Measurements from ENCODE around the gene NAALADL2. TPM values are rescaled to one million over a fixed set of nuclear protein-coding genes. Genes with fewer than 3 reads are reported as not detected.

Gene NAALADL2
- polyA plus RNA-seq, 3 donors, result not detected

DNA sequence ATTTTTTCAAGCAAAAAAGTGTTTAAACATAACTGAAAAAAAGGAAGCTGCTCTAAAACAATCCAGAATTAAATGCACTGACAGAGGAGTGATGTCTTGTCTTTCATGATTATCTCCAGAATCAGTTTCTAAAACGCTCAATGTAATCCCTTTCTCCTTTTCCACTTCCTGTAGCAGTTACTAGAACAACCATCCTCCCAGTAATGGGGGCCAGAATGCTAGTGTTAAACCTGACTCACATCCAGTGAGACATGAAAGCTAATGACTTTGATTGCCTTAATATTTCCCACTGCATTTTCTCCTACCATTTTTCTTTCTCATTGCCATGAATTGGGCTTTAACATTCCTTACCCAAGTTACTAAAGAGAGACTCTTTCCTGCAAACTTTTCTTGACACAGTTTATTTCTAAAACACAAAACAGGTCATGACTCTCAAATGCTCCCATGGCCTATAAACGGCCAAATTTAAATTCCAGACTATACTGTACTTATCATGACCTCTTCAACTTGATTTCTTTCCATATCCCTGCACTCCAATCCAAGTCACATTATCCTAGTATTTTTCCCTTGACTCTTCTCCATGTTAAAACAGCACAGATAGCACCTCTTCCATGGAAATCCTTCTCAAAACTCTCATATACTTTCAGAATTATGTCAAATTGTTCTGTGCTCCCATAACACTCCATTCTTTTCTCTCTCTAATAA is 341.4 kb downstream of the NAALADL2 start:
- Histone ChIP-seq H3K9me3 (replicated peaks in 1 of 2; ENCODE audit: control insufficient read depth in 1 of 2, insufficient read depth in 1 of 2, low read length in 2 of 2) (peaks cover 14 to 15% of the 10 kb centered on the region in 2 donors), H2AFZ (ENCODE audit: insufficient read depth, low read depth, low read length, poor library complexity, severe bottlenecking) (no peak overlapping the region), H3K36me3 (replicated peaks in 1 of 2; ENCODE audit: control insufficient read depth in 1 of 2, insufficient read depth in 2 of 2, low read length in 2 of 2) (no peaks in the 10 kb centered on the region), H3K27me3 (ENCODE audit: control insufficient read depth in 2 of 2, insufficient read depth in 2 of 2, low read length in 2 of 2) (no peaks in the 10 kb centered on the region), H3K9ac (ENCODE audit: insufficient read depth, low read length, poor library complexity, severe bottlenecking) (no peak overlapping the region), H3K4me1 (ENCODE audit: control insufficient read depth in 1 of 2, insufficient read depth in 2 of 2, low read length in 2 of 2) (no peaks in the 10 kb centered on the region), H3K4me2 (replicated peaks; ENCODE audit: extremely low read depth, low read length, poor library complexity, severe bottlenecking) (no peak overlapping the region), H4K20me1 (ENCODE audit: insufficient read depth, low read length) (no peaks in the 10 kb centered on the region), H3K27ac (ENCODE audit: low read depth in 1 of 2, low read length in 2 of 2) (no peak overlapping the region), H3K79me2 (ENCODE audit: insufficient read depth, low read length) (no peaks in the 10 kb centered on the region), H3K4me3 (replicated peaks in 1 of 3; ENCODE audit: low read depth in 2 of 3, low read length in 3 of 3) (no peak overlapping the region)
- Mint-ChIP-seq H3K36me3 (no peaks in the 10 kb centered on the region), H3K27me3 (ENCODE audit: low read depth in 3 of 3) (no peaks in the 10 kb centered on the region), H3K4me3 (no peak overlapping the region), H3K27ac (no peak overlapping the region), H3K4me1 (no peaks in the 10 kb centered on the region), H3K9me3 (peaks cover 1 to 20% (median 9%) of the 10 kb centered on the region in 7 donors)
- DNase-seq, result no peak
- WGBS (ENCODE audit: insufficient coverage), result 79% methylated on average over 1 of the region's 2 CpGs
- intact Hi-C loops (cut with micrococcal nuclease), result no loop called here
- TF ChIP-seq, protein P1, sequence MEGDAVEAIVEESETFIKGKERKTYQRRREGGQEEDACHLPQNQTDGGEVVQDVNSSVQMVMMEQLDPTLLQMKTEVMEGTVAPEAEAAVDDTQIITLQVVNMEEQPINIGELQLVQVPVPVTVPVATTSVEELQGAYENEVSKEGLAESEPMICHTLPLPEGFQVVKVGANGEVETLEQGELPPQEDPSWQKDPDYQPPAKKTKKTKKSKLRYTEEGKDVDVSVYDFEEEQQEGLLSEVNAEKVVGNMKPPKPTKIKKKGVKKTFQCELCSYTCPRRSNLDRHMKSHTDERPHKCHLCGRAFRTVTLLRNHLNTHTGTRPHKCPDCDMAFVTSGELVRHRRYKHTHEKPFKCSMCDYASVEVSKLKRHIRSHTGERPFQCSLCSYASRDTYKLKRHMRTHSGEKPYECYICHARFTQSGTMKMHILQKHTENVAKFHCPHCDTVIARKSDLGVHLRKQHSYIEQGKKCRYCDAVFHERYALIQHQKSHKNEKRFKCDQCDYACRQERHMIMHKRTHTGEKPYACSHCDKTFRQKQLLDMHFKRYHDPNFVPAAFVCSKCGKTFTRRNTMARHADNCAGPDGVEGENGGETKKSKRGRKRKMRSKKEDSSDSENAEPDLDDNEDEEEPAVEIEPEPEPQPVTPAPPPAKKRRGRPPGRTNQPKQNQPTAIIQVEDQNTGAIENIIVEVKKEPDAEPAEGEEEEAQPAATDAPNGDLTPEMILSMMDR (IDR thresholded peaks at IDR 0.05), result no peak

DNA sequence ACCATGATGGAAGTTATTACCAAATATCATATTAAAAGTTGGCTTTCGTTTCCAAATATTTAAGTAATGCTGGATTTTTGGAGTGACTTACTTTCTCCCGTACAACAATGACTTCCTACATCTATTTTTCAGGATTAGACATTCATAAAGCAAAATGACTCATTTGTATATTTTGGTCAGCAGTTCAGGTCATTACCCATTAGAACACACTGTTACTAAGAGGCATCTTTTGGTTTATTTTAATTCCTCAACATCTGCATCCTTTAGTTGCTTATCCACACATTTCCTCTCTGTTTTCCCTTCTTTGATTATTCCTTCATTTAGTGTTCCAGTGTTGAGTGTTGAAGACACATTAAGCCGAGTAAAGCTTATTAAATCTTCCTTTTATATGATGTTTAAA is 348.2 kb downstream of the NAALADL2 start:
- Histone ChIP-seq H3K4me3 (replicated peaks in 1 of 3; ENCODE audit: low read depth in 2 of 3, low read length in 3 of 3) (no peak overlapping the region), H3K79me2 (ENCODE audit: insufficient read depth, low read length) (no peaks in the 10 kb centered on the region), H3K36me3 (replicated peaks in 1 of 2; ENCODE audit: control insufficient read depth in 1 of 2, insufficient read depth in 2 of 2, low read length in 2 of 2) (no peaks in the 10 kb centered on the region), H3K27ac (ENCODE audit: low read depth in 1 of 2, low read length in 2 of 2) (no peak overlapping the region), H3K9me3 (replicated peaks in 1 of 2; ENCODE audit: control insufficient read depth in 1 of 2, insufficient read depth in 1 of 2, low read length in 2 of 2) (peaks cover 10 to 12% of the 10 kb centered on the region in 2 donors), H3K4me2 (replicated peaks; ENCODE audit: extremely low read depth, low read length, poor library complexity, severe bottlenecking) (no peak overlapping the region), H4K20me1 (ENCODE audit: insufficient read depth, low read length) (no peaks in the 10 kb centered on the region), H3K27me3 (ENCODE audit: control insufficient read depth in 2 of 2, insufficient read depth in 2 of 2, low read length in 2 of 2) (no peaks in the 10 kb centered on the region), H2AFZ (ENCODE audit: insufficient read depth, low read depth, low read length, poor library complexity, severe bottlenecking) (no peak overlapping the region), H3K4me1 (ENCODE audit: control insufficient read depth in 1 of 2, insufficient read depth in 2 of 2, low read length in 2 of 2) (no peaks in the 10 kb centered on the region), H3K9ac (ENCODE audit: insufficient read depth, low read length, poor library complexity, severe bottlenecking) (no peak overlapping the region)
- H3K4me1 Mint-ChIP-seq, result no peaks in the 10 kb centered on the region
- DNase-seq, result no peak
- intact Hi-C loops (cut with micrococcal nuclease), result no loop called here
- TF ChIP-seq, protein P1 (IDR thresholded peaks at IDR 0.05), result no peak
- H3K36me3 Mint-ChIP-seq, result no peaks in the 10 kb centered on the region
- H3K27ac Mint-ChIP-seq, result no peak overlapping the region
- H3K27me3 Mint-ChIP-seq (ENCODE audit: low read depth in 3 of 3), result no peaks in the 10 kb centered on the region
- H3K4me3 Mint-ChIP-seq, result no peak overlapping the region
- H3K9me3 Mint-ChIP-seq, result peaks cover 1 to 19% (median 11%) of the 10 kb centered on the region in 7 donors
- 83% methylated on average over 1 of the region's 3 CpGs for WGBS (ENCODE audit: insufficient coverage)

All from CD14-positive monocyte (primary cell).